Embryonic facial prominence (tissue), 1 donor: ENCODE results near the gene CEND1.

ENCODE experiments used
- DNase-seq: peaks from one replicate; pipeline ENCODE4 v3.0.0-alpha.2; 2016; ENCODE audit errors: extremely low spot score

Gene CEND1

DNA sequence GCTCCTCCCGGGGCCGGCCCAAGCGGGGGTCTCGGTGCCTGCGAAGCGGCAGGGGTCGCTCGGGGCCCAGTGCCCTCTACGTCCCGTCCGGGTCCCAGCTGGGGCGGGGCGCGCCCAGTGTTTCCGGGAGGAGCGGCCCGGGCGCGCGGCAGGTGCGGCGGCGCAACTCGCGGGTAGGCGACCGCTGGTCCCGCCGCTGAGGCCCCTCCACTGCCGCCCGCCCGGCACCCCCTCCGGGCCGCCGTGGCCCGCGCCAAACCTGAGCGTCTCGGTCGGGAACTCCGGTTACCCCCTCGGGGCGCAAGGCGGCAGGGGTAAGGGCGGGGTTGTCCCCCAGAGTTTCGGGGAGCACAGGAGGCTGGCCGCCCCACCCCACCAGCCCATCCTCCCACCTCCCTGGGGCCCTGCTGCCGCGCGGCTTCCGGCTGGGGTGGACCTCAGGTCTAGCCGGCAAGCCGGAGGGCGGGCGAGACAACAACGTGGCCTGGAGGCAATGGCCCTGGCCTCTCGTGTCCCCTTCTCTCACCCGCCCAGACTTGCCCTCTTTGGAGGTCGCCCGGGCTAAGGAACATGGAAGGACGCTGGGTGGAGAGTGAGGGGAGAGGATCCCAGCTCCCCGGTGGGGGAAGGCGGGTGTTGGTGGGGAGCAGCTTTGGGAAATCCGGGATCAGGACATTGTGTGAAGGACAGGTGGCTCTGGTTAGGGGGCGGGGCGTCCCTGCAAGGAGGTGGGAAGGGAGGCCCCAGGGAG is 37.4 kb upstream of the CEND1 start:
- DNase-seq: no peak

DNA sequence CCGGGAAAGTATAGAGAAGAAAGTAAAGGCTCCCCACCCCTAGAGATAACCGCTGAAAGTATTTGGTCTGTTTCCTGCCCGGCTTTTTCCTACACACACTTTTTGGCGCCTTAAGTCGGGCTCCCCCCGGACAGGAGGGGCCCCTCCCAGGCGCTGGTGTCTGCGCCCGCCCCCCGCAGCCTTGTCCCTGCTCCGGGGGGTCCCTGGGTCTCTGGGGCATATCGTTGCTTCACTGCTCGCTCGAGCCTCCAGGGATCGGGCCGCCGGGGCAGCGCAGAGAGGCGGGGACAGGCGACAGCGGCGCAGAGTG is 36.9 kb upstream of the CEND1 start:
- no peak for DNase-seq

DNA sequence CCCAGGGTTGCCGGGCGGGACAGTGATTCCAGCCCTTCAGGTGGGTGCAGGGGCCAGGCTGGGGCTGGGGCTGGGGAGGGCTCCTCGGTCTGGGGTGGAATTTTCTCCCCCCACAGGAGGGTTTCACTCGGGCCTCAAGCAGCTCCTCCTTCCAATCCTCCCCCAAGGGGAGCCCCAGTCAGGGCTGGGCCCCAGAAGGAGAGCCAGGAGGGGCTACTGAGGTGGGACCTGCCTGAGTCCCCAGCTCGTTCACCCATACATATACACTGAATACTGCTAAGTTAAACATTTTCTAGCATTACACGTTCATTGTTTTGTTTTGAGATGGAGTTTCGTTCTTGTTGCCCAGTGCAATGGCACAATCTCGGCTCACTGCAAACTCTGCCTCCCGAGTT is 36.3 kb upstream of the CEND1 start:
- no peak for DNase-seq

DNA sequence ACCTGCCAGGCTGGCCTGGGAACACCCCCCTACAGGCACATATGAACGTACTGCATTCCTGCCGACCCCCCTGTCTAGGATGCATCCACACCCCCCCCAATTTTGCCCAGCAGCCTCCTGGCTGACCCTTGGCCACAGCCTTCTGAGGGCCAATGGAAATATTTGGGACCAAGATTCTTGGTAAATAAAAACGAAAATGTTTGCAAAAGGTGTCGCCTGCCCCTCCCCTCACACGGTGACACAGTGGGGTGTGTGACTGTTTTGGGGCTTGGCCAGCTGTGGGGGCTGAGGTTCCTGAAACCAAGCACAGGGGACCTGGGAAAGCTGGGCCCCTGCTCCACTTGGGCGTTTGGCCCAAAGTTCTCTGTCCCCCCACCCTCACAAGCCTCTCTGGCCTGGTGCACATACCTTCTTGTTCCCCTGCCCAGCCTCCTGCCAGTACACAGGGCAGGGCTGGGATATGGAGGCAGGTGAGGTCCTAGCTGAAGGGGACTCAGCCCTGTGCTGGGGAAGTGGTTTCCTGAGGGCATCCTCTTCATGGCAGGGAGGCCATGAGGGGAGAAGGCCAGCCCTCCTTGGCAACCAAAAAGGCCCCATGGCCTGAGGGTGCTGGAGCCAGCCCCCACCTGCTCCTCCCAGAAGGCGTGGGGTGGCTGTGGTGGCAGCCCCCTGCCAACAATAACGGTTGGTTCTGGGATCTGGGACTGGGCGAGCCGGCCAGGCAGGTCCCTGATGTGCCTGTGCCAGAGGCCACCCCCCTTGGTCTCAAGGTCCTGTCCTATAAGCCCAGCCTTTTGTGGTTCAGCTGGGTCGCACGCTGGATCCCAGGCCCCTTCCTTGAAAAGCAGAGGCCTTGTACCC is 35.7 kb upstream of the CEND1 start:
- DNase-seq: no peak

DNA sequence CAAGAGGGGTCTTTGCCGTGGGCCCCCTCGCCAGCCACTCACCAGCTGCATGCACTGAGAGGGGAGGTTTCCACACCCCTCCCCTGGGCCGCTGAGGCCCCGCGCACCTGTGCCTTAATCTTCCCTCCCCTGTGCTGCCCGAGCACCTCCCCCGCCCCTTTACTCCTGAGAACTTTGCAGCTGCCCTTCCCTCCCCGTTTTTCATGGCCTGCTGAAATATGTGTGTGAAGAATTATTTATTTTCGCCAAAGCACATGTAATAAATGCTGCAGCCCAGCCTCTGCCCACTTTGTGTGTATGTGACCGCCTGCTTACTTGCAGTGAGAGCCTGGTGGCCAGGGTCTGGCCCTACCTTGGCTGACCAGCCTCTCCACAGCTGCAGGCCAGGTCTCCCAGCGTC is 35.1 kb upstream of the CEND1 start:
- no peak for DNase-seq

DNA sequence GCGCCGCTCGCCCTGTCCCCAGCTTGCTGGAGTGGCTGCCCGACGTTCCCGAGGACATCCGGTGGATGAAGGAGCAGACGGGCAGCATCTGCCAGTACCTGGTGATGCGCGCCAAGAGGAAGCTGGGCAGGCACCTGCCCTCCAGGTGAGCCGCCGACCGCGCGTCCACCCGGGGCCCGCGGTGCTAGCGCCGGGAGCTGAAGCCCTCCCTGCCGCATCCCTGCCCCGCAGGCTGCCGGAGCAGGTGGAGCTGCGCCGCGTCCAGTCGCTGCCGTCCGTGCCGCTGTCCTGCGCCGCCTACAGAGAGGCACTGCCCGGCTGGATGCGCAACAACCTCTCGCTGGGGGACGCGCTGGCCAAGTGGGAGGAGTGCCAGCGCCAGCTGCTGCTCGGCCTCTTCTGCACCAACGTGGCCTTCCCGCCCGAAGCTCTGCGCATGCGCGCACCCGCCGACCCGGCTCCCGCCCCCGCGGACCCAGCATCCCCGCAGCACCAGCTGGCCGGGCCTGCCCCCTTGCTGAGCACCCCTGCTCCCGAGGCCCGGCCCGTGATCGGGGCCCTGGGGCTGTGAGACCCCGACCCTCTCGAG is 34.5 kb upstream of the CEND1 start:
- no peak for DNase-seq

DNA sequence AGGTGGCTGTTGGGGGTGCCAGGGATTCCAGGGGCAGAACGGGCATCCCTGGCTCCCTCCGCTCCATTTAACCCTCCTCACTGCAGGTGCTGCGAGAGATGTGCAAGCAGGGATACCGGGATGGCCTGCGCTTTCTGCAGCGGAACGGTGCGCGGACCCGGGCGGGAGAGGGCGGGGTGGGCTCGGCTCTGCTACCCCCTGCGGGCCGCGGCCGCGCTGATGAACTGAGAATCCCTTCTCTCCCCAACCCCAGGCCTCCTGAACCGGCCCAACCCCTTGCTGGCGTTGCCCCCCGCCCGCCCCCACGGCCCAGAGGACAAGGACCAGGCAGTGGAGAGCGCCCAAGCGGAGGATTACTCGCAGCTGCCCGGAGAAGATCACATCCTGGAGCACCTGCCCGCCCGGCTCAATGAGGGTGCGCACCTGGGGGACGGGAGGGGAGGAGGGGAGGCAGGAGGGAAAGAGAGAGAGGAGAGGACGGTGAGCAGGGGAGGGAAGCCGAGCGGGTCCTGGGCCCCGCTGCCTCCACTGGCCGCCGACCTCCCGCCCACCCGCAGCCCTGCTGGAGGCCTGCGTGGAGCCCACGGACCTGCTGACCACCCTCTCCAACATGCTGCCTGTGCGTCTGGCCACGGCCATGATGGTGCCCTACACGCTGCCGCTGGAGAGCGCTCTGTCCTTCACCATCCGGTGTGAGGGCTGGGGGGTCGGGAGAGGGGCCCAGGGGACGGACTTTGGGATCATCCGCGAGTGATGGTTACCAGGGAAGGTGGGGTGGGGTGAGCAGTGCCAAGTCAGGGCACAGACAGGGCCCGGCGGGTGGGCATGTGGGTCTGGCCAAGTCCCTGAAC is 33.8 kb upstream of the CEND1 start:
- DNase-seq: no peak

DNA sequence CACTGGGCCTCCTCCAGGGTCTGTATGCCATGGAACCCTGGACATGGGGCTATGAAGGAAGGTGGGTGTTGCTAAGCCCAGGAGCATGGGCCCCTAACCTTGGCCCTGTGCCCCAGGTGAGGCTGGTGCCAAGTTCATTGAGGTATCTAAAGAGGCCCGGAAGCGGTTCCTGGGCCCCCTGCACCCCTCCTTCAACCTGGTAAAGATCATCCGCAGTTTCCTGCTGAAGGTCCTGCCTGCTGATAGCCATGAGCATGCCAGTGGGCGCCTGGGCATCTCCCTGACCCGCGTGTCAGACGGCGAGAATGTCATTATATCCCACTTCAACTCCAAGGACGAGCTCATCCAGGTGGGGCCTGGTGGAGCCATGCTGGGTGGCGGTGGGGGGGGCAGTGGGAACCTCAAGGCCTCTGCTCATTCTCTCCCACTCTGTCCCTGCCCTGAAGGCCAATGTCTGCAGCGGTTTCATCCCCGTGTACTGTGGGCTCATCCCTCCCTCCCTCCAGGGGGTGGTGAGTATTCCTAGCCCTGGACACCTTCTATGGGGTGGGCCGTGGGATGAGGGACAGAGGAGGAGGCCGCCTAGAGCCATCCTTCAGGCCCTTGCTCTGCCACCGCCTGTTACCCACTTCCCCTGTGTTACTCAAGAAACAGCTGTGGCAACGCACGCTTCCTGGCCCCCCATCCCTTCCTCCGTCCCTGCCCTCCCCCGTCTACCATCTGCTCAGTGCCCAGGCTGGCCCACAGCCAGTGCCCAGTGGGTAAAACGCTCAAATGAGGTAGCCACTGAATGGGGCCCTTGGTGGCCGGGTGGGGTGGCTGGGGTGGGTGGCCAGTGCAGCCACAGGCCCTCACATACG is 31.9 kb upstream of the CEND1 start:
- DNase-seq: no peak

DNA sequence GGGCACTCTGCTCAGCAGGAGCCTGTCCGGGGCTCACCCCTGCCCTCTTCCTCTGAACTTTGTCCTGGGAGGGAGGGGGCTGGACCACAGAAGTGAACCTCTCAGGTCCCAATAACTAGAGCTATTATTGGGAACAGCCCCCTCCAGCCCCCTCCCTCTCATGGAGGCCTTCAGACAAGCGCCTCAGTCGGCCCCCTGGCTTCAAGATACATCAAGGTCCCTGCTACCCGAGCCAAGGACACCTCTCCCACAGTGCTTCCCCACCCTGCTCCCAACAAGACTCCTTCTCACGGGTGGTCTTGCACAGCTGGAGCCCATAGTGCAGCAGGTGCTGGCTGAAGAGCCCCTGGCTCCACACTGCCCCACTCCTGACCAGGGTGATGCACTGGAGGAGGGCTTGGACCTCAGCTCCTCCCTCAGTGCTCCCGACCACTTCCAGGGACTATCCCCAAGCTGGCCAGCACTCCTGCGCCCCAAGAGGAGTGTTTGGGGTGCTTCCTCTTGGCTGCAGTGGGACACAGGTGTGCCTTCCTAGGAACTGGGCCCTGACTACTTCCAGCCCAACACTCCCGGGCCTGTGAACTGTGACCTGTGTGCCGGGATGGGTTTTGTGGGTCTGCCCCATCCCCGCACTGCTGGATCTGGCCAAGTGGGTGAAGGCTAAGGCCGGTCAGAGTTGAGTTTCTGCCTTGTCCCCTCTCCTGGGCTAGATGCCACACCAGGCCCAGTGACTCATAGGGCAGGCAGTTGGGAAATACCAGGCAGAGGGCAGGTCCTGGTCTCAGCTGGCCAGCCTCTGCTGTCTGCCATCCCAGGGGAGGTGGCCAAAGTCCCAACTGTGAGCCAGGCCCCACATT is 31.0 kb upstream of the CEND1 start:
- no peak for DNase-seq

DNA sequence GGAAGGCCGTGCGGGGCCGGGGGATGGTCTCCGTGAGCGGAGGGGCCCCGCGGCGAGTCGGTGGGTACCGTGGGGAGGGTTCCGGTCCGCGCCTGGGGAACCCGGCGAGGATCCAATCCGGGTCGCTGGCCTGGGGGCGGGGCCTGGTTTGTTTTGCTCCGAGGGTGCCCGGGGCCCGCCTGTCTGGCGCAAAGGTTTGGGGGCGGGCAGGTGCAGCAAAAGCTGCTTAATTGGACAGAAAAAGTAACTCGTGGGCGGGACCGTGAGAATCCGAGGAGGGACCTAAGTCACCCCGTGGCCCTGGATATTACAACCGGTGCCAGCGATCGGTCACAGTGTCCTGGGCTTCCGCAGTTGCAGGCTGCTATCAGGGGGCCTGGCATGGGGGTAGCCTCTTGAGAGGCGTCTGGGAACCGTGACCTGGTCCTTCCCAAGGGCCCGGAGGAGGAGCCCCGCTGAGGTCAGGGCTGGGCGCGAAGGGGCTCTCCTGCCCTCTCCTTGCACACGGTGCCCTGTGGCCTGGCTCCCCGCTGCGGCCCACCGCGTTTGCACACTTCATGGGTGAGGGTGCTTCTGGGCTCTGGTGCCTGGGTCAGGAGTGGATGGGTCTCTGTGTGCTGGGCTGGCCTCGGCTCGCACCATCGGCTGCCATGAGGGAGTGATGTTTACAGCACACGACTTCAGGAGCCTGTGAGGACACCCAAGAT is 30.2 kb upstream of the CEND1 start:
- no peak for DNase-seq

DNA sequence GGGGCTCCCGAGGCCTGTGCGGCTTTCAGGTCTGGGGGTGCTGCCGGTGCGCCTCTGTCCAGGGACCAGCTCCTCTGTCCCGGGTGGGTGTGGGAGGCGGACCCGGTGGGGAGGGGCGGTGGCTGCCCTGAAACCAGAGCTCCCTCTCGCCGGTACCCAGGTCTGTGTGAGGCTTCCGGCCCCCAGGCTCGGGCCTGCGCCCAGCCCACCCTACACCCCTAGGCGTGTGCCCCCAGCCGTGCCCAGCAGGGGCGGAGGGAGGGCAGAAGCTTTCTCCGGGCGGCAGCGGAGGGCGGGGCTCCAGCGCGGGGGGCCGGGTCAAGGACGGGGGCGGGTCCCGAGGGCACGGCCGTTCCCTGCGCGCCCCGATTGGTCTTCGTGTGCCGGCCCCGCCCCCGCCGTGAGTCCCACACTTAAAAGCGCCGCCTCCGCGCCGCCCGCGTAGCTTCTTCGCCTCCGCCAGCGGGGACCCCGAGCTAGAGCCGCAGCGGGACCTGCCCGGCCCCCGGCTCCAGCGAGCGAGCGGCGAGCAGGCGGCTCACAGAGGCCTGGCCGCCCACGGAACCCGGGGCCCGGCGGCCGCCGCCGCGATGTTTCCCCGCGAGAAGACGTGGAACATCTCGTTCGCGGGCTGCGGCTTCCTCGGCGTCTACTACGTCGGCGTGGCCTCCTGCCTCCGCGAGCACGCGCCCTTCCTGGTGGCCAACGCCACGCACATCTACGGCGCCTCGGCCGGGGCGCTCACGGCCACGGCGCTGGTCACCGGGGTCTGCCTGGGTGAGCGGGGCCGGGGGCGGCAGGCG is 29.4 kb upstream of the CEND1 start:
- peak; percentile 72 for DNase-seq

DNA sequence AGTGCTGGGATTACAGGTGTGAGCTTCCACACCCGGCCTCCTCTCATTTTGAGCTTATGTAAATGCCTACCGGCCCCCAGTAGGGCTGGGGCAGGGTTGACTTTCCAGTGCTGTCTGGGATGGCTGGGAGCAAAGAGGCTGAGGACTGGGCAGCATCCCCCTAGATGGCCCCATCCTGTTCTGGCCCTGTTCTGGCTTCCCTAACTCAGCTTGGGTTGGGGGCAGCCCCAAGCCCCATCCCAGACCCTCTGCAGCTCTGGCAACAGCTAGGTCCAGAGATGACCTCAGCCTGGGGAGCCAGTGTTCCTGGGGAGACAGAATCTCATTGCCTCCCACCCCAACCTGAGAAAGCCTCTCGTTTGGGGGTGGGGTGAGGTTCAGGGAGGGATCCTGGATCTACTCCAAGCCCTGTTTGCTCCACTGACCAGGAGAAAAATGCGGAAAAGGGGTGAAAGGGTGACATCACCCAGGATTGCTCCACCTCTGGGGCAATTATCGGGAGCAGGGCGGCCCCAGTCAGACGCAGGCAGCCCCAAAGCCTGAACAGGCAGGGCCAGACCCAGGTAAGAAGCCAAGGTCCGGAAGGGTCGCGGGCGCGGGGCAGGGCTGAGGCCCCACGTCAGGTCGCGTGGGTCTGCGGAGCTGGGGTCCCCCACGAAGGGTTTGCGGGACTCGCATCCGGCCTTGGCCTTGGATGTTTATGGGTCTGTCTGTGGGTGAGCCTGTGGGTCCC is 28.7 kb upstream of the CEND1 start, which contains the start of gene PNPLA2:
Gene PNPLA2 (plus strand): TSS at position 519 of the 733 bp plus-strand sequence. CDS start 805 bp downstream, outside the sequence.
- DNase-seq: no peak

DNA sequence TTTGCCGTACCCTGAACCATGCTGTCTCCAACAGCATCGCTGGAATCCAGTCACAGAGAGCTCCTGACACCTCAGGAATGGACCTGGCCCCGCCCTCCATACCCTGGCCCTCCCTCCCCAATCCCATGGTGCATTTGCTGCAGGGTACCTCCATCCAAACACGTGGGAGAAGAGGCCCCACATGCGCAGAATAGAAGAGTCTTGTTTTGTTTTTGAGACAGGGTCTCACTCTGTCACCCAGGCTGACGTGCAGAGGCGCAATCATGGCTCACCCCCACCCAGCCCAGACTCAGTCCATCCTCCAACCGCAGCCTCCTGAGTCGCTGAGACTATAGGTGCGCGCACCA is 26.5 kb upstream of the CEND1 start:
- no peak for DNase-seq

DNA sequence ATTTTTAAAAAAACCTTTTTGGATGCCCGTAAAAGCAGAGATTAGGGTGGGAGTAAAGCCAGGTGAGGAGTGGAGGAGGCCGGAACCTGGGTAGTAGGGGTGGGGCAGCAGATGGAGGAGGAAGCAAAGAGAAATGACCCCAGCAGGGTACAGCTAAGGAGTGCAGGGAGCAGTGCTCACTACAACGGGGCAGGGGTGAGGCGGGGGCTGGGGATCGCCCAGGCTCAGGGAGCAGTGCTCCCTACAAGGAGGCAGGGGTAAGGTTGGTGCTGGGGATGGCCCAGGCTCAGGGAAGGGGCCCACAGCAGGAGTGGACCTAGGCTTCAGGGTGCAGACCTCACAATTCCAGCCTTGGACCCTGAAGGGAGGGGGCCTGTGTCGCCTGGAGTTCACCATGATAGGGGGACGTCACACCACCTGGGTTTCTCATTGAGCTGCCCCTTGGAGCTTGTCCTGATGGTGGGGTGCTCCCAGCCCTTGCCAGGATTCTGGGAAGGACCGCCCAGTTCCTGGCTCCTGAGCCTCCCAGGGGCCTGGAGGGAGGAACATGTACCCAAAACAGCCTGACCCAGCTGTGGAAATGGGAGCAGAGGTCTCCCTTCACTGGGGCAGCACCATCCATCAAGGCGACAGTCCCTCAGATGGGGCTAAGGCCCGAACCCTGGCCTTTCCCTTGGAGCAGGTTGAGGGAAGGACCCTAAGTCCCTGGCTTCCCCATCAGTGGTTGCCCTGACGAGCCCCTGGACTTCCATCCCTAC is 26.0 kb upstream of the CEND1 start:
- no peak for DNase-seq

DNA sequence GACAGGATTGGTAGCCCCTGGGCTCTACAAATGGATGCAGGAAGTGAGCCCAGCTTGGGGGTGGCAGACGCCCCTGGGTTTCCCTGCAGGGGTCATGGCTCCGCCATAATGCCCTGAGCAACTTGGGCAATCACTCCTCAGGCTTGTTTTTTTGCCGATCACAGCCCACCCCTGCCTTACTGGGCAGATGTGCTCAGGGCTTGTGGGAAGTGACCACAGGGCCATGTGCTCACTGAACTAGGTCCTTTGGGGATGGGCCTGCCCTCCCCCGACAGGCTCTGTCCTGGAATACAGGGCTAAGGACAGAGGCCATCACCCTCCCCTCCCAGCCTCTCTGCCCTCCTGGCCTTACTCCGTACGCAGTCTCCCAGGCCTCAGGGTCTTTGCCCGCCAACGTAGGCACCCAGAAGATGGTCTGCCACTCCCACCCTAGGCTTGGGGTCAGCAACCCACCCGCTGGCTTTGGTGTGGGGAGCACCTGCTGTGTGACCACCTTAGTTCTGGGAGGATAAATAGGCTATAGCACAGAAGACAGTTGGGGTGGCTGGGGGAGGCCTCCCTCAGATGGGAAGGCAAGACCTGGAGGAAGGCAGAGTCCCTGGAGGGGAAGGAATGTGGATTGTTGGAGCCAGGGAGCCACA is 23.7 kb upstream of the CEND1 start:
- no peak for DNase-seq

DNA sequence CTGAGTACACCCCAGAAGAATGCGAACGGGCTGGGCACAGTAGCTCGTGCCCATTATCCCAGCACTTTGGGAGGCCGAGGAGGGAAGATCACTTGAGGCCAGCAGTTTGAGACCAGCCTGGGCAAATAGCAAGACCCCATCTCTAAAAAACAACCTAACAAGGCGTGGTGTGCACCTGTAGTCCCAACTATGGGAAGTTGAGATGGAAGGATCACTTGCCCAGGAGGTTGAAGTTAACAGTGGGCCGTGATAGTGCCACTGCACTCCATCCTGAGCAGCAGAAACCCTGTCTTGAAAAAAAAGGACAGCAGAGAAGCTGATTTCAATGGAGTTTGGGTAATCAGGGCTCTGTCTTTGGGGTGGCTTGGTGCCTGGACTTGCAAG is 23.2 kb upstream of the CEND1 start:
- no peak for DNase-seq

DNA sequence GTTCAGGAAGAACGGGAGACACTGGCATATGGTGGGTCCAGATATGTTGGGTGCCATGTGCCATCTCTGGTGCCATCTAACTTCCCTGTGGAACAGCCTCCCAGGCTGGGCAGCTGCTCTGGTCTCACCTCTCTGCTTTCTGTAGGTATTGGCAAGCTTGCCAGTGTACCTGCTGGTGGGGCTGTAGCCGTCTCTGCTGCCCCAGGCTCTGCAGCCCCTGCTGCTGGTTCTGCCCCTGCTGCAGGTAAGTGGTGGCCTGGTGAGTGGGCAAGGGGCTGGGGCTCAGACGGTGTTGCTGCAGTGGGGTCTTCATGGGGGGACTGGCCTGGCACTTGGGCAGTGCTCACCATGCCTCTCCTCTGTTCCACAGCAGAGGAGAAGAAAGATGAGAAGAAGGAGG is 22.5 kb upstream of the CEND1 start:
- no peak for DNase-seq
